Measurements from ENCODE around the gene WDR46.

- no peak for TF ChIP-seq CTCF (IDR thresholded peaks at IDR 0.05)
- TF ChIP-seq POLR2A (IDR thresholded peaks at IDR 0.05) = no peak
Measured at GRCh38 chr6:33297406-33297955, 8.4 kb upstream of the WDR46 start.
